ENCODE measurements around the gene PTPRD.
A peak's percentile ranks its signal among the peaks of the same experiment; 100 is the strongest.

Gene PTPRD

DNA sequence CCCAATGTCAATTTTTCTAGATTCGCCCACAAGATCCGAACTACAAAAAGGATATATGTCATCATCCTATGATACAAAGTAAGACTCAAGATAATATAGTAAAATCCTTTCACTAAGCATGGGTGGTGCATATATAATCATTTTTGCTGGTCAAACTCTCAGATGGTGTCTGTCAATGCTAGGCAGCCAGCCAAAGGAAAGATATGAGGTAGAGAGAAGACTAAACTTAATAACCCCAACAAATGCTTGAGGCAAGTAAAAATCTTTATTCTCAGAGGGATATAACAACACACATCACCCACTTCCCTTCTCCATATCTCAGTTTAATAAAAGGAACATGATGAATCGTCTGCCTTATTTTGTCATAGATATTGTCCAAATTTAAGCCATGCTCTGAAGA, 1972.0 kb downstream of the PTPRD start:
- DNase-seq (ENCODE audit: low read depth): no peak

- DNase-seq (ENCODE audit: low read depth): no peak
Measured at GRCh38 chr9:8637626-8638025, 1975.2 kb downstream of the PTPRD start.

DNA sequence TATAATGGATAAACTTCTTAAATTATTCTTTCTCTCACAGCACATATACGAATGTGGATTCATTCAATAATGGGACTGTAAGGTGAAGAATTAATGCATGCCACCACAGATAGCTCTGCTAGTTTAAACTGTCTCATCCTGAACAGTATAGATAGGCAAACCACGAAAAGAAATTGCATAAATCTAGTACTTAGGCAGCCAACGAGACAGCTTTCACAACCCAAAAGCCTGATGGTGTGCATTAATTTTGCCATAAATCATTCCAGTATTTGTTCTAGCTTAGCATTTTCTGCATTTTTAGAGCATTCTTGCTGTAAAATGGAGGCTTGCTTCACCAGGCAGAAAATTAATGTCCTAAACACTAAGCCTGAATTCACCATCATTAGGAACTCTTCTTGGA, 1979.0 kb downstream of the PTPRD start:
- no peak for DNase-seq (ENCODE audit: low read depth)

DNA sequence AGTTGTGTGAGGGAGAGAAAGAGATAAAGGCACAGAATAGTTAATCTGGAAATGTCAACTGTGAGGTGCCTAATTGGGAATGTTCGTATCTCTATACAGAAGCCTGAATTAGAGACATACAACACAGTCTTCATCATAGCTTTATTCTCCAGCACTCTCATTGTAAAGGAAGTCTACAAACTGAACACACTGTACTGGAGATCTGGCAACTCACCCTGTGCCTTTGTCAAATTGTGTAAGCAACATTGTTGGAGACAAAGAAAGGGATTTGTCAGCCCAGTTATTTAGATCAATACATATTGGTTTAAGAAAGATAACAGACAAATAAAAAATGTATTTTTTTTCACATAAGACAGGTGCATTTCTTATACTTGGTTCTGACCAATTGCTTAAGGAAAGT, 1980.3 kb downstream of the PTPRD start:
- no peak for DNase-seq (ENCODE audit: low read depth)

DNA sequence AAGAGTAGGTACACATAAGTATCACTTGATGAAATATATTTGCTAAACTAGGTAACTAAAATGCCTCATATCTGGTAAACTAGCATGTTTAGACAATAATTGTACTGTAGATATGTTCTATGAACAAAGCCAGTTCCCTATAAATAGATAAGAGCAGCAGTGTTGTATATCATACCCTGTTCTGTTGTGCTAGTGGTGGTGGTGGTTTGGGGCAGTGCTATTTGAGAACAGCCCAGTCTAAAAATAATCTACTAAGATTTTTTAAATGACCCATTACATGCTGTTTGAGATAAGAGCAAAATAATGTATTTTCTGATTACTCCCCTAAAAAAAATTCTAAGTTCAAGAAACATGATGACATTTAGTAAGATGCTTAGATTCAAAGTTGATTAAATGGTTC, 1984.0 kb downstream of the PTPRD start:
- no peak for DNase-seq (ENCODE audit: low read depth)

DNA sequence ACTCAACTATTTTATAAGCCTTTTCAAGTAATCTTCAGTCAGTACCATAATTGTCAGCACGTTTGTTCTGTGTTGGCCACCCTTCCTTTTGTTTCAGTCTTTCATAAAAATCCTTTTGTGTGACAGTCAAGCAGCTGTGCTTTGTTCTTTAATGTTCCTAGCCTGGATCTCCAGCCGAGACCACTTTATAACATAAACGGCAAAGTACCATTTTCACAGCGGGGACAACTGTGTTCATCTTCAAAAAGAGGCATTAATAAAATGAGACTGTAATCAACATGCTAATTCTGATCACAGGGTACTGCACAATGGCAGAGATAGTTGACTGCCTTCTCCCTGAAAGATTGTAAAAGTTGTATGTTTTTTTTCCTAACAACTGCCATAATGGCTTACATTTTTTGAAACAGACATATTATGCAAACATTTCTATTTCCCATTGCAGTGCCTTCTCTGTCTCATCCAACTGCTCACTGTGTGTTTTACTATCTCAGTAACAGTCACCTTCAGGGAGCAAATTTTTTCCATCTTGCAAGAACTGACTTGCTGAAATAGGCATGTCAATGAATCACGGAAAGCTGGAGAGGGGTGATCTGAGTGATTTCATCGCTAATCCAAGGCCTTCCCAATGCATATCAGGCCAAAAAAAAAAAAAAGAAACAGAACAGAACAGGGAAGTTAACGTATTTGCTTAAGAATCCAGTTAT, 1984.7 kb downstream of the PTPRD start:
- no peak for DNase-seq (ENCODE audit: low read depth)

DNA sequence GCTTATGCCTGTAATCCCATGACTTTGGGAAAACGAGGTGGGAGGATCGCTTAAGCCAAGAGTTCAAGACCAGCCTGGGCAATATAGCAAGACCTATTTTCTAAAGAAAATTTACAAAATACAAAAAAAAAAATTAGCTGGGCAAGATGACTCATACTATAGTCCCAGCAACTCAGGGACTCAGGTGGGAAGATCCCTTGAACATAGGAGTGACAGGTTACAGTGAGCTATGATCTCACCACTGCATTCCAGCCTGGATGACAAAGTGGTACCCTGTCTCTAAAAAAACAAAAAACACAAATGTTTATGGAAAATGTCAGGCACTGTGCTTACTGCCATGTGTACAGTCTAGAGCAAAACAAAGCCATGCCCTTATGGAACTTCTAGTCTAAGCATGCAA, 1989.9 kb downstream of the PTPRD start:
- DNase-seq (ENCODE audit: low read depth): no peak

DNA sequence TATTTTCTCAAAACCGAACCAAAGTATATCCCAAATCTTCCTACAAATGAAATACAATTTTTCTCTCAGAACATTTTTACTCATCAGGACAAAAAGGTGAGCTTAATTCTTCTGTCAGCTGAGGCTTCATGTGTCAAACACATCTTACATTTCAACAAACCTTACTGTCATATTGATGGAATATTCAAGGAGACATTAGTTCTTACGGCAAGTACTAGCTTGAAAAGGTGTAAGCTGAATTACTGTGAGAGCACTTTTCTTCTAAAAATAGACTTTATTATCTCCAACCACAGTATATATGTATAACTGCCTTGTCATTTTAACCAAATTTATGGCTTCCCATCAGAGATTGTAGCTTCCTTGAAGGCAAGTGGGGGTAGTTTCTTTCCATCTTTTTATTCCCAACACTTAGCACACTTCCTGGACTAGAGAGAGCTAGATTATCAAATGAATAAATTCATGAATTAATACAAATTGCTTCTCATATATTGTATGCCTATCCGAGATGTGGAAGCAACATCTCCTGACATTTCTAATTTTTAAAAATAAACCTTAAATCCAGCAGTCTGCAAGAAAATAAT, 1990.5 kb downstream of the PTPRD start:
- DNase-seq (ENCODE audit: low read depth): no peak

- no peak for DNase-seq (ENCODE audit: low read depth)
Measured at GRCh38 chr9:8621416-8621815, 1991.4 kb downstream of the PTPRD start.

DNA sequence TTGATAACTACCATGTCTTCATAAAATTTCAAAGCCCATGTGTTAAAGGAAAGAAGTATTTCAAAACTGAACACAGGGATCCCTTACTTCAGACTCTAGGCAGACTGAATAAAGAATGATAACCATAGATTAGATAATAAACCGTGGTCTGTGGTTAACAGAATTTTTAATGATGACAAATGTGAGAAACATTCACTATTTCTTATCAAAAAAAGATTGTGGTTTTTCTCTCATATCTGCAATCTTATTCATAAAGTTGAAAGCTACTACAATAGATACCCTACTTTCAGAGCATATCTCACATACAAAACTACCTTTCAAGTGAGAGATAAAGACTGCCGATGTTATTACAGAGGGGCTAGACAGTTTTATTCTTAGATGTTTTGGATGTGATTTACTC, 1996.4 kb downstream of the PTPRD start:
- peak; percentile 11 for DNase-seq (ENCODE audit: low read depth)

- no peak for DNase-seq (ENCODE audit: low read depth)
Measured at GRCh38 chr9:8614926-8615440, 1997.8 kb downstream of the PTPRD start.

GRCh38 chr9:8613346-8613825, 1999.4 kb downstream of the PTPRD start:
- DNase-seq (ENCODE audit: low read depth): no peak

- no peak for DNase-seq (ENCODE audit: low read depth)
Measured at GRCh38 chr9:8611153-8611552, 2001.6 kb downstream of the PTPRD start.

DNA sequence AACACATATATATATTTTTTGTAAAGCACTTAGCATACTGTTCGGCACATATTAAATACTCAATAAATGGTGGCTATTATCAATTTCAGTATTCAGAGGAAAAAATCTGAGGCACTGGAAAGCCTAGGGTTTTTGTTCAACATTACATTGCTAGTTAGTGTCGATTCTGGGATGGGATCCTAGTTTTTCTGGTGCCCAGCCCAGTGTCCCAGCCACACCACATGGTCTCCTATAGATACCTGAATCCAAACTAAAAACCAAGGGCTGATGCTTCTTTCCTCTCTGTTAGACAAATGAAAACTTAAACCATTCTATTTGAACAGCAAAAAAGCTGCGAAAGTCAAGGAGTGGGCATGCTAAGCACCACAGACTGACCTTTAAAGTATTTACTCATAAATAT, 2002.5 kb downstream of the PTPRD start:
- DNase-seq (ENCODE audit: low read depth): no peak

DNA sequence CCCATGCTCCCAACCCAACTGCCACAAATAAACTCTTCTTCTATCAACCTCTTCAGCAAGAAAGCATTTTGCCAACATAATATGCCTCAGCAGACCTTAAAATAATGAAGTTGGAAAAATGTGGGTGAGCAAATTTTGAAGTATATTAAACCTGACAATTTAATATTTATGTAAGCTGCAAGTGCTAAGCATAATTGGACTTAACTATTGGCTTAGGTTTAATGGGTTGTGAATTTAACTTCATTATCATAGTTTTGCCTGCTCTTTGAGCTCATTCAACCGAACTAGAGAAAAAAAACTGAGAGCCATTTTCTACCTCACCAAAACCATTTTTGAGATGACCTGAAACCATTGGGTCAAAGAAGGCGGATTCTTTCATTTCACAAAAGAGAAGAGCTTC, 2007.7 kb downstream of the PTPRD start:
- no peak for DNase-seq (ENCODE audit: low read depth)

- no peak for DNase-seq (ENCODE audit: low read depth)
Measured at GRCh38 chr9:8604201-8604600, 2008.6 kb downstream of the PTPRD start.

DNA sequence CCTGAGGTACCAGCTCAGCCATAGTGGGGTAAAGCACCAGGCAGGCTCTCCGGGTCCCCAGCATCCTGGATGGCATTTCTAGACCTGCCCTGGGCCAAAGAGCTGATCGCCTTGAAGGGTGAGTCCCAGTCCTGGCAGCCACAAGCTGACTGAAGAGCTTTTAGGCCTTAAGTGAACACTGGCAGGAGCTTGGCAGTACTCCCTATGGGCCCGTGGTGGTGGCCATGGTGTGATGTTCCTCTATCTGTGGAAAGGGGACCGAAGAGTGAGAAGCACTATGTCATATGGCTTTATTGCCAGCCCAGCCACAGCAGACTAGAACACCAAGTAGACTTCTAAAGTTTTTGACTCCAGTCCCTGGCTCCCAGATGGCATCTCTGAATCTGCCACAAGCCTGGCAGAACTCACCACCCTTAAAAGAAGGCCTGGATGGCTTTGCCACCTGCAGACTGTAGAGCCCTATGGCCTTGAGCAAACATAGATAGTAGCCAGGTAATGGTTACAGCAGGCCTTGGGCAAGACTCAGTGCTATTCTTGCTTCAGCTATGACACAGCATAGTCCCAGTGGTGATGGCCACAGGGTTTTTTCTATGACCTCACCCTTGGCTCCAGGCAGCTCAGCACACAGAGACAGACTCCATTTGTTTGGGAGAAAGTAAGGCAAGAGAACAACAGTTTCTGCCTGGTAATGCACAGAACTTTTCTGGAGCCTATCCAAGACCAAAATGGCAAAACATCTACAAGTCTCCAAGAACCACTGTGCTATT, 2011.7 kb downstream of the PTPRD start:
- DNase-seq (ENCODE audit: low read depth): no peak

DNA sequence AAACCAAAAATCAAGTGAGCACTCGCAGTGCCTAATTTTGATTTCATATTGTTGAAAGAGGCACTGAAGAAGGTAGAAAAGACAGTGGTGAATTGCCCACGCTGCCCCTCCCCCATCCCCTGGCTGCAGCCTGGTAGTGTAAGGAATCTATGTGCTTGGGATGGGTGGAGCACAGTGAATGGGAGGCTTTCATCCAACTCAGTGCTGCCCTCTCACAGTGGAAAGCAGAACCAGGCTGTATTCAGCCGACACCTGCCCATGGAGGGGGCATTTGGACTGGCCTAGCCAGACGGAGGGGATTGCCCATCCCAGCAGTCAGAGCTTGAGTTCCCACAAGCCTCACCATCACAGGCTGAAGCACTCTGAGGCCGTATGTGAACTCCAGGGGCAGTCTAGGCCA, 2012.9 kb downstream of the PTPRD start:
- no peak for DNase-seq (ENCODE audit: low read depth)

DNA sequence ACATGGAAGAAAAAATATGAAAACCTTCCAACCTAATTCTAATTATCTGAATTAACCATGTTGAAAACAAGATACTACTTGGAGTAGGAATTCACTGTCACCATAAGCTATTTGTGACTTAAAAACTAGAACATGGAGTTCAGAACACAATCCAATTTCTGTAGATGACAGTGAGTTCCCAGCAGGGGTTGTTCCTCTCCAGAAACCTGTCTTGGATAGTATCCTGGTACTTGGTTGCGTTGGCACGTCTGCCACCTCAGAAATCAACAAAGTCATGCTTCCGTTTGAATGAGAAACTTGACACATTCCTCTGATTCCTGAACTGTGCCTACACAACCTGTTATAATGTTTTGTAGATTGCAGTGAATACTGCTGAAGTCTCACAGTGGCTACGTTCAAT, 2023.3 kb downstream of the PTPRD start:
- DNase-seq (ENCODE audit: low read depth): no peak

- DNase-seq (ENCODE audit: low read depth): no peak
Measured at GRCh38 chr9:8585036-8585435, 2027.8 kb downstream of the PTPRD start.

- DNase-seq (ENCODE audit: low read depth): no peak
Measured at GRCh38 chr9:8579661-8580060, 2033.1 kb downstream of the PTPRD start.

DNA sequence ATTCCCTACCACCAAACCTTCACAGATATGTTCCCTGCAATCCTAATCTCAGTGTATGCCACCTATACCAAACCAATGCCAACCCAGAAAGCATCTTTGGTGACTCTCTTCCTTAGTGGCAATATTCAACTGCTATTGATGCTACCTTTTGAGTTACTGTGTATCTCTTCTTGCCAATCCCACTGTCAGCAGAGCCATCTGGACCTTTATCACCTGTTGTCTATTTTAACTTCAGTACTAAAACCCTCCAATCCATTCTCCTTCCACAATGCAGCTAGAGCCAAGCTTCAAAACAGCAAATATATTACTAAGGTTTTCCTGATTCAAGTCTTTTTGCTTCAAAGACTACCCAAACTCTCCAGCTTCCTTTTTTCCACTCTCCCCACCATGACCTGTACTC, 2036.1 kb downstream of the PTPRD start:
- DNase-seq (ENCODE audit: low read depth): no peak

DNA sequence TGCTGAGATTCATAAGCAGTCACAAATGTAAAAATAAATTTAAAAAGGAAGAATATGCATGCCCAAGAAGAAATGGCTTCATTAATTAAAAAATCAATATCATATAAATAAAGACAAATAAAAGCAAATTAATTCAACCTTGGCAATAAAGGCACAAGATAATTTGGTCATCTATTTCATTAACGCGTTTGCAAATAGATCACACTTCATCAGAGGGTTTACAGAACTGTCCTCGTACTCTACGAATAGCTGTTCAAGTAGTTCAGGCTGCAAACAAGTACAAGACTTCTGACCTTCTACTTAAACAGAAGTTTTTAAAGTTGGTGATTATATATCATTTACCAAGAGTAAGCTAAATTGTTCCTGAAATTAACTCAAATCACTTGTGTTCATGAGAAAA, 2038.0 kb downstream of the PTPRD start:
- DNase-seq (ENCODE audit: low read depth): no peak
